Upper lobe of right lung (tissue), 1 donor: ENCODE results near the gene ADCY1. TPM values are rescaled to one million over a fixed set of nuclear protein-coding genes. Genes with fewer than 3 reads are reported as not detected.
A peak's percentile ranks its signal among the peaks of the same experiment; 100 is the strongest.
"Not testable (repeated sequence)": the region's sequence is repeated elsewhere in the genome, so short reads cannot be mapped to it uniquely, and the experiment has no call there.

ENCODE experiments used
- ATAC-seq: fragments of 200-7000 bp; cut with Tn5 transposase; one replicate; pipeline ENCODE4 v1.9.1; 2020; ENCODE audit warnings: mild to moderate bottlenecking, moderate library complexity
- DNase-seq: peaks from one replicate; pipeline ENCODE4 v3.0.0-alpha.2; 2020
- H3K27ac ChIP-seq: fragments of 200-600 bp; one replicate; pipeline ENCODE4 v1.8.0; 2022
- H3K27me3 ChIP-seq: fragments of 200-600 bp; one replicate; pipeline ENCODE4 v1.8.0; 2022; ENCODE audit warnings: mild to moderate bottlenecking
- H3K36me3 ChIP-seq: fragments of 200-600 bp; one replicate; pipeline ENCODE4 v1.8.0; 2022
- H3K4me1 ChIP-seq: fragments of 200-600 bp; one replicate; pipeline ENCODE4 v1.8.0; 2022
- H3K4me3 ChIP-seq: fragments of 200-600 bp; one replicate; pipeline ENCODE4 v1.8.0; 2022; ENCODE audit warnings: mild to moderate bottlenecking
- H3K9me3 ChIP-seq: fragments of 200-600 bp; one replicate; pipeline ENCODE4 v1.8.0; 2022
- CTCF ChIP-seq: fragments of 200-600 bp; IDR thresholded peaks from one replicate; pipeline ENCODE4 v1.8.0; 2022; ENCODE audit warnings: antibody characterized with exemption
- intact Hi-C: fragments of 100-400 bp; cut with DNase I; formaldehyde crosslinking; loops from one replicate; pipeline ENCODE4 v1.11.0; 2022
- long read RNA-seq: library from polyadenylated mRNA; unstranded; transcript quantifications from one replicate; pipeline ENCODE4 v2.0.0, GENCODE V29; 2021
- total RNA-seq: library from RNA; stranded (reverse); fragmentation: NEBNext Ultra II Directional; extraction: Animal tissue kit (Norgen Biotek cat#: 25700); gene quantifications from one replicate; pipeline ENCODE4 v1.2.1, GENCODE V29; 2021
- donor health status: DM: no; HTN: yes; CAD: no; lungs with severe emphysema.

ADCY1 gene
- 3.9 TPM for total RNA-seq
- long read RNA-seq, partial matches to known transcripts: 1 of 10 reads
- long read RNA-seq, other reads (novel, unspliced or antisense): 8 of 10 reads

DNA sequence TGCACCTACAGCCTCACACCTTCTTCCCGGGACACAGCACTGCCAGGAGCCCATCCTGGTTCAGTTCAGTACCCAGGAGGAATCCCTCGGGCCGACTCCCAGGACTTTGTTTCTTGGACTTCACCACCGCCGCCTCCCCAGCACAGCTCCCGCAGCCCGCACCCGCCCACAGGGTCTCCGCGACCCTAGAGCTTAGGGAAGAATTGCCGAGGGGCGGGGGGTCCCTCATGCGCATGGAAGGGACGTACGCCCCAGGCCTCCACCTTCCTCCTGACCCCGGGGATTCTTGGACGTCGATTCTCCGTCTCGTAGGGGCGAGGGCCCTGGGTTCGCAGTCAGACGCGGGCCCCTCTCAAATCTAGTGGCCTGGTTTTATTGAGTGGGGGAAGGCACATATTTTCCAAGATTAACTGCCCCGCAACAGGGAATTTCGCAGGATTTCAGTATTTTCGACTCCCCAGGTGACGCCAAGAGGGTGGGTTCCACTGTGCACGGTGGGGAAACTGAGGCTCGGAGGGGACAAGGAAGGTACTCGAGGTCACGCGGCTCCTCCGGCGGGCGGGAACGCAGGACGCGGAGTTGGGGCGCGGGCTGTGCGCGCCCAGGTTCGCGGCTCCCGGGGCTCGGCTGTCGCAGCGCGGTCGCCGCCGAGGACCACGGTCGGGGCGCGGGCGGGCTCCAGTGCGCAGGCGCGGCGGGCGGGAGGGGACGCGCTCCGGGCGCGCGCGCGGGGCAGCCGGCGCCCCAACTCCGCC lies at the start of gene ADCY1:
ADCY1 (plus strand) TSS at position 708 of the 755 bp plus-strand sequence. CDS start 176 bp downstream, outside the sequence.
- H3K4me1 ChIP-seq: peaks cover 8% of the 10 kb centered on the region
- H3K27ac ChIP-seq: no peak within 1 kb of the TSS
- H3K27me3 ChIP-seq: peaks cover 36% of the 10 kb centered on the region
- intact Hi-C loops: no loop called here
- no peaks in the 10 kb centered on the region for H3K36me3 ChIP-seq
- TF ChIP-seq CTCF: no peak
- ATAC-seq (no peak), DNase-seq (no peak)
- no peaks in the 10 kb centered on the region for H3K9me3 ChIP-seq
- H3K4me3 ChIP-seq: peak within 1 kb of the TSS; percentile 50

GRCh38 chr7:45524445-45524844 lies 49.7 kb upstream of the ADCY1 start:
- no peaks in the 10 kb centered on the region for H3K36me3 ChIP-seq
- no peak for TF ChIP-seq CTCF
- intact Hi-C loops: no loop called here

GRCh38 chr7:45525057-45525456 lies 49.1 kb upstream of the ADCY1 start:
- no peaks in the 10 kb centered on the region for H3K9me3 ChIP-seq
- H3K4me3 ChIP-seq: no peak overlapping the region
- TF ChIP-seq CTCF: no peak
- intact Hi-C loops: no loop called here
- no peak for ATAC-seq
- no peak for DNase-seq
- no peaks in the 10 kb centered on the region for H3K36me3 ChIP-seq
- H3K4me1 ChIP-seq: no peaks in the 10 kb centered on the region
- H3K27me3 ChIP-seq: no peaks in the 10 kb centered on the region
- no peak overlapping the region for H3K27ac ChIP-seq

More at GRCh38 chr7:45524445-45524844, 49.7 kb upstream of the ADCY1 start:
- ATAC-seq (no peak), DNase-seq (no peak)
- Histone ChIP-seq H3K27ac (no peak overlapping the region), H3K27me3 (no peaks in the 10 kb centered on the region), H3K9me3 (no peaks in the 10 kb centered on the region), H3K4me3 (no peak overlapping the region), H3K4me1 (no peaks in the 10 kb centered on the region)

DNA sequence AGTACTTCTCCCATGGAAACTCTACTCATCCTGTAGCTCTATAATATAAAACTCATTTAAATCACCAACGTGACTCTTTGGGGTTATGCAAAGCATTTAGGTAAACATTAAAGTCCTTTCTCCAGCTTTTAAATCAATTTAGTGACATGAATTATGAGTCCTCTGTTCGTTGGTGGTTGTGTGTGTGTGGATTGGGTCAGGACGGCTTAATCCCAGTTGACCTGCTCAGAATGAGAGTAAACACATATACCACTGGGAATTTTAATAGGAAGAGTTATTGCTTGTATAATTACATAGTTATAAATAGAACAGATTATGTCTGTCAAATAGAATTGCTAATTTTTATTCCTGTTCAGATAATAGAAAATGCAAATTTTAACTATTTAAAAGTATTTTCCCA lies 30.7 kb upstream of the ADCY1 start:
- Histone ChIP-seq H3K27me3 (no peaks in the 10 kb centered on the region), H3K36me3 (no peaks in the 10 kb centered on the region), H3K4me1 (no peaks in the 10 kb centered on the region), H3K9me3 (no peaks in the 10 kb centered on the region), H3K27ac (no peak overlapping the region), H3K4me3 (no peak overlapping the region)
- ATAC-seq: no peak
- no peak for DNase-seq
- intact Hi-C loops: no loop called here
- TF ChIP-seq CTCF: no peak

DNA sequence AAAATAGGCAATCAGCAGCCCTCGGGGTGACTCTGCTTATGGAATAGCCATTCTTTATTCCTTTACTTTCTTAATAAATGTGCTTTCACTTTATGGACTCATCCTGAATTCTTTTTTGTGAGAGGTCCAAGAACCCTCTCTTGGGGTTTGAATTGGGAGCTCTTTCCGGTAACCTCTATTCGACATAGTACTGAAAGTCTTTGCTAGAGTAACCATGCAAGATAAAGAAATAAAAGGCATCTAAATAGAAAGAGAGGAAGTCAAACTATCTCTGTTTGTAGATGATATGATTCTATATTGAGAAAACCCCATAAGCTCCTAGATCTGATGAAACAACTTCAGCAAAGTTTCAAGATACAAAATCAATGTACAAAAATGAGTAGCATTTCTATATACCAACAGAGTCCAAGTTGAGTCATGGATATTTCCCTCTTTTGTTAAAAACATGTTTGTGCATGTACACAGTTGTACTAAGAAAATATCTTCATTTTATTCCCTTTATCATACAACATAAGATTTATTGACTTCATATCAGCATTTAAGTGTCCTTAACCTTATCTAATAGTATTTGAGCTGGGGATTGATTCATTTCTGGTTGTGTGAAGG lies 29.0 kb upstream of the ADCY1 start:
- H3K36me3 ChIP-seq, intact Hi-C loops, ATAC-seq: not testable (repeated sequence)

GRCh38 chr7:45548917-45549316 lies 25.3 kb upstream of the ADCY1 start:
- H3K27me3 ChIP-seq, DNase-seq, H3K27ac ChIP-seq, H3K36me3 ChIP-seq, intact Hi-C loops, H3K4me3 ChIP-seq, H3K4me1 ChIP-seq, ATAC-seq, H3K9me3 ChIP-seq: not testable (repeated sequence)

More for the DNA sequence above, 29.0 kb upstream of the ADCY1 start:
- H3K9me3 ChIP-seq, H3K27me3 ChIP-seq, H3K27ac ChIP-seq, H3K4me3 ChIP-seq, H3K4me1 ChIP-seq, DNase-seq: not testable (repeated sequence)
